NCI-H1930 (cell line): ENCODE results near the gene ROBO3.

ENCODE experiments used
- DNase-seq, 2 experiments: peaks; one replicate each; lab custom pipeline; 2025; lab: John Stamatoyannopoulos, UW

Gene ROBO3

GRCh38 chr11:124875943-124876817, 10.9 kb downstream of the ROBO3 start:
- DNase-seq = peak; percentile 84 to 85

GRCh38 chr11:124876818-124877630, 11.8 kb downstream of the ROBO3 start:
- DNase-seq = no peak

GRCh38 chr11:124877631-124877909, 12.3 kb downstream of the ROBO3 start:
- DNase-seq = no peak

GRCh38 chr11:124877910-124878758, 12.9 kb downstream of the ROBO3 start:
- DNase-seq = no peak

- DNase-seq = no peak
These were observed 13.7 kb downstream of the ROBO3 start for GRCh38 chr11:124878759-124879492.

- no peak for DNase-seq
These were observed 14.5 kb downstream of the ROBO3 start for GRCh38 chr11:124879493-124880289.

GRCh38 chr11:124880290-124880611, 15.0 kb downstream of the ROBO3 start:
- DNase-seq = no peak

- no peak for DNase-seq
These were observed 15.7 kb downstream of the ROBO3 start for GRCh38 chr11:124880958-124881357.

GRCh38 chr11:124882339-124883071, 17.3 kb downstream of the ROBO3 start:
- no peak for DNase-seq

GRCh38 chr11:124884340-124884739, 19.1 kb downstream of the ROBO3 start:
- no peak for DNase-seq

- DNase-seq = no peak
These were observed 19.7 kb downstream of the ROBO3 start for GRCh38 chr11:124884869-124885479.

- DNase-seq = no peak
These were observed 21.2 kb downstream of the ROBO3 start for GRCh38 chr11:124886476-124886875.

- DNase-seq = no peak
These were observed 21.9 kb downstream of the ROBO3 start for GRCh38 chr11:124886978-124887666.

- no peak for DNase-seq
These were observed 22.4 kb downstream of the ROBO3 start for GRCh38 chr11:124887667-124888013.

GRCh38 chr11:124889191-124890091, 24.2 kb downstream of the ROBO3 start:
- no peak for DNase-seq

GRCh38 chr11:124890151-124890550, 24.9 kb downstream of the ROBO3 start:
- DNase-seq = no peak

- DNase-seq = no peak
These were observed 25.6 kb downstream of the ROBO3 start for GRCh38 chr11:124890683-124891372.
